ENCODE data around the gene LCN6.
A peak's percentile ranks its signal among the peaks of the same experiment; 100 is the strongest.
"Not testable (repeated sequence)": the region's sequence is repeated elsewhere in the genome, so short reads cannot be mapped to it uniquely, and the experiment has no call there.

LCN6 gene

GRCh38 chr9:136748201-136748600 is at the start of gene LCN6:
TSS of gene LCN6 (minus strand) at chr9:136748525. CDS start at chr9:136748483, 42 bp downstream.
- no peak for DNase-seq

GRCh38 chr9:136796775-136797347 is 48.5 kb upstream of the LCN6 start:
- not testable (repeated sequence) for DNase-seq

GRCh38 chr9:136796238-136796774 is 48.0 kb upstream of the LCN6 start, which contains the start of gene CCDC183:
TSS of gene CCDC183 (plus strand) at chr9:136796338. CDS start at chr9:136796398, 60 bp downstream.
- DNase-seq: no peak

GRCh38 chr9:136795000-136795348 is 46.6 kb upstream of the LCN6 start:
- no peak for DNase-seq

GRCh38 chr9:136794281-136794999 is 46.1 kb upstream of the LCN6 start:
- no peak for DNase-seq

GRCh38 chr9:136793086-136793946 is 45.0 kb upstream of the LCN6 start:
- DNase-seq: no peak

GRCh38 chr9:136792321-136793085 is 44.2 kb upstream of the LCN6 start:
- no peak for DNase-seq

GRCh38 chr9:136791516-136792276 is 43.4 kb upstream of the LCN6 start:
- DNase-seq: peak; percentile 59

- DNase-seq: peak; percentile 100
Measured at GRCh38 chr9:136790640-136791515, 42.6 kb upstream of the LCN6 start, which contains the start of gene TMEM141. TSS of gene TMEM141 (plus strand) at chr9:136791344. CDS start at chr9:136791371, 27 bp downstream.

- DNase-seq: no peak
Measured at GRCh38 chr9:136789523-136789937, 41.2 kb upstream of the LCN6 start.

- not testable (repeated sequence) for DNase-seq
Measured at GRCh38 chr9:136788644-136789522, 40.6 kb upstream of the LCN6 start.

GRCh38 chr9:136787690-136788400 is 39.5 kb upstream of the LCN6 start:
- peak; percentile 68 for DNase-seq

- not testable (repeated sequence) for DNase-seq
Measured at GRCh38 chr9:136786983-136787382, 38.7 kb upstream of the LCN6 start.

- no peak for DNase-seq
Measured at GRCh38 chr9:136786451-136786850, 38.1 kb upstream of the LCN6 start.

GRCh38 chr9:136785565-136786355 is 37.4 kb upstream of the LCN6 start:
- DNase-seq: not testable (repeated sequence)

GRCh38 chr9:136784997-136785361 is 36.7 kb upstream of the LCN6 start:
- DNase-seq: no peak

GRCh38 chr9:136784249-136784996 is 36.1 kb upstream of the LCN6 start:
- no peak for DNase-seq

Data from activated gamma-delta T cell treated with Interleukin-2 at 50 U/mL for 16 hours (primary cell).